K562 (cell line): ENCODE results near the gene PTX3.

Experiments
- FOXM1 ChIP-seq, 2 experiments: fragments of 450-650 bp in 1 of 2; sonication (generic) in 1 of 2; formaldehyde crosslinking in 1 of 2; IDR thresholded peaks; 2 replicates each; pipeline versions ENCODE4 v1.6.1 to v1.9.0; 2017 to 2022; ENCODE audit warnings: low read depth in 2 of 2, mild to moderate bottlenecking in 2 of 2, missing genetic modification reagents in 1 of 2, moderate library complexity in 1 of 2
- MAZ ChIP-seq, 2 experiments: fragments of 450-650 bp in 1 of 2; sonication (generic) in 1 of 2; formaldehyde crosslinking; IDR thresholded peaks in 1 of 2; conservative IDR thresholded peaks in 1 of 2; 2 replicates each; pipeline versions ENCODE4 v1.4.0 to v1.5.0; 2020; ENCODE audit warnings: mild to moderate bottlenecking in 1 of 2, missing genetic modification reagents in 1 of 2
- ZFP36 ChIP-seq: fragments of 150-350 bp; IDR thresholded peaks from 2 replicates; pipeline ENCODE4 v1.6.1; 2018; ENCODE audit warnings: low read length, low read depth; ENCODE audit not compliant: partially characterized antibody
- TF ChIP-seq, protein P1 (sequence below), 3 experiments: IDR thresholded peaks in 2 of 3; conservative IDR thresholded peaks in 1 of 3; 2 replicates each; pipeline ENCODE4 v1.5.1; 2011 to 2012; ENCODE audit warnings: low read length in 3 of 3, mild to moderate bottlenecking in 3 of 3, control low read depth in 2 of 3, improper control_type of control experiment in 1 of 3, inconsistent platforms in 1 of 3, low read depth in 1 of 3, mixed read lengths in 1 of 3, moderate library complexity in 1 of 3; ENCODE audit not compliant: insufficient read depth in 2 of 3
- TF ChIP-seq, protein P2 (sequence below), 2 experiments: fragments of 450-650 bp; formaldehyde crosslinking in 1 of 2; IDR thresholded peaks; 2 replicates each; pipeline versions ENCODE4 v1.4.0 to v1.6.1; 2014 to 2020; ENCODE audit warnings: mild to moderate bottlenecking in 2 of 2, borderline replicate concordance in 1 of 2, low read depth in 1 of 2

DNA sequence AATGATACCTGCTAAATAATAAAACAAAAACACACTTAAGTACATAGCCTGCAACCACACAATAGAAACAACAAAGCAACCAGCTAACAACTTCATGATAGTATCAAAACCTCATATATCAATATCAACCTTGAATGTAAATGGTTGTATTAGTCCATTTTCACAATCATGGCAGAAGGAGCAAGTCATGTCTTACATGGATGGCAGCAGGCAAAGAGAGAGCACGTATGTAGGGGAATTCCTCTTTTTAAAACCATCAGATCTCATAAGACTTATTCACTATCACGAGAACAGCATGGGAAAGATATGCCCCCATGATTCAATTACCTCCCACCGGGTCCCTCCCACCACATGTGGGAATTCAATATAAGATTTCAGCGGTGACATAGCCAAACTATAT, 44.5 kb upstream of the PTX3 start:
- TF ChIP-seq MAZ (CRISPR knock-in tag; conservative IDR thresholded peaks at IDR 0.05 in 1 of 2, IDR thresholded peaks at IDR 0.05 in 1 of 2), result no peak
- TF ChIP-seq, protein P1, sequence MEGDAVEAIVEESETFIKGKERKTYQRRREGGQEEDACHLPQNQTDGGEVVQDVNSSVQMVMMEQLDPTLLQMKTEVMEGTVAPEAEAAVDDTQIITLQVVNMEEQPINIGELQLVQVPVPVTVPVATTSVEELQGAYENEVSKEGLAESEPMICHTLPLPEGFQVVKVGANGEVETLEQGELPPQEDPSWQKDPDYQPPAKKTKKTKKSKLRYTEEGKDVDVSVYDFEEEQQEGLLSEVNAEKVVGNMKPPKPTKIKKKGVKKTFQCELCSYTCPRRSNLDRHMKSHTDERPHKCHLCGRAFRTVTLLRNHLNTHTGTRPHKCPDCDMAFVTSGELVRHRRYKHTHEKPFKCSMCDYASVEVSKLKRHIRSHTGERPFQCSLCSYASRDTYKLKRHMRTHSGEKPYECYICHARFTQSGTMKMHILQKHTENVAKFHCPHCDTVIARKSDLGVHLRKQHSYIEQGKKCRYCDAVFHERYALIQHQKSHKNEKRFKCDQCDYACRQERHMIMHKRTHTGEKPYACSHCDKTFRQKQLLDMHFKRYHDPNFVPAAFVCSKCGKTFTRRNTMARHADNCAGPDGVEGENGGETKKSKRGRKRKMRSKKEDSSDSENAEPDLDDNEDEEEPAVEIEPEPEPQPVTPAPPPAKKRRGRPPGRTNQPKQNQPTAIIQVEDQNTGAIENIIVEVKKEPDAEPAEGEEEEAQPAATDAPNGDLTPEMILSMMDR (IDR thresholded peaks at IDR 0.05 in 2 of 3, conservative IDR thresholded peaks at IDR 0.05 in 1 of 3; ENCODE audit: insufficient read depth in 2 of 3, low read depth in 1 of 3, low read length in 3 of 3), result no peak
- no peak for TF ChIP-seq FOXM1 (IDR thresholded peaks at IDR 0.05; ENCODE audit: low read depth)
- TF ChIP-seq FOXM1 (CRISPR knock-in tag; IDR thresholded peaks at IDR 0.05; ENCODE audit: low read depth), result no peak
- TF ChIP-seq ZFP36, result no peak
- TF ChIP-seq, protein P2, sequence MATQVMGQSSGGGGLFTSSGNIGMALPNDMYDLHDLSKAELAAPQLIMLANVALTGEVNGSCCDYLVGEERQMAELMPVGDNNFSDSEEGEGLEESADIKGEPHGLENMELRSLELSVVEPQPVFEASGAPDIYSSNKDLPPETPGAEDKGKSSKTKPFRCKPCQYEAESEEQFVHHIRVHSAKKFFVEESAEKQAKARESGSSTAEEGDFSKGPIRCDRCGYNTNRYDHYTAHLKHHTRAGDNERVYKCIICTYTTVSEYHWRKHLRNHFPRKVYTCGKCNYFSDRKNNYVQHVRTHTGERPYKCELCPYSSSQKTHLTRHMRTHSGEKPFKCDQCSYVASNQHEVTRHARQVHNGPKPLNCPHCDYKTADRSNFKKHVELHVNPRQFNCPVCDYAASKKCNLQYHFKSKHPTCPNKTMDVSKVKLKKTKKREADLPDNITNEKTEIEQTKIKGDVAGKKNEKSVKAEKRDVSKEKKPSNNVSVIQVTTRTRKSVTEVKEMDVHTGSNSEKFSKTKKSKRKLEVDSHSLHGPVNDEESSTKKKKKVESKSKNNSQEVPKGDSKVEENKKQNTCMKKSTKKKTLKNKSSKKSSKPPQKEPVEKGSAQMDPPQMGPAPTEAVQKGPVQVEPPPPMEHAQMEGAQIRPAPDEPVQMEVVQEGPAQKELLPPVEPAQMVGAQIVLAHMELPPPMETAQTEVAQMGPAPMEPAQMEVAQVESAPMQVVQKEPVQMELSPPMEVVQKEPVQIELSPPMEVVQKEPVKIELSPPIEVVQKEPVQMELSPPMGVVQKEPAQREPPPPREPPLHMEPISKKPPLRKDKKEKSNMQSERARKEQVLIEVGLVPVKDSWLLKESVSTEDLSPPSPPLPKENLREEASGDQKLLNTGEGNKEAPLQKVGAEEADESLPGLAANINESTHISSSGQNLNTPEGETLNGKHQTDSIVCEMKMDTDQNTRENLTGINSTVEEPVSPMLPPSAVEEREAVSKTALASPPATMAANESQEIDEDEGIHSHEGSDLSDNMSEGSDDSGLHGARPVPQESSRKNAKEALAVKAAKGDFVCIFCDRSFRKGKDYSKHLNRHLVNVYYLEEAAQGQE (IDR thresholded peaks at IDR 0.05; ENCODE audit: borderline replicate concordance), result no peak
- TF ChIP-seq, protein P2 (CRISPR knock-in tag; IDR thresholded peaks at IDR 0.05; ENCODE audit: low read depth), result no peak
